ENCODE measurements around the gene IDUA.

The IDUA gene

DNA sequence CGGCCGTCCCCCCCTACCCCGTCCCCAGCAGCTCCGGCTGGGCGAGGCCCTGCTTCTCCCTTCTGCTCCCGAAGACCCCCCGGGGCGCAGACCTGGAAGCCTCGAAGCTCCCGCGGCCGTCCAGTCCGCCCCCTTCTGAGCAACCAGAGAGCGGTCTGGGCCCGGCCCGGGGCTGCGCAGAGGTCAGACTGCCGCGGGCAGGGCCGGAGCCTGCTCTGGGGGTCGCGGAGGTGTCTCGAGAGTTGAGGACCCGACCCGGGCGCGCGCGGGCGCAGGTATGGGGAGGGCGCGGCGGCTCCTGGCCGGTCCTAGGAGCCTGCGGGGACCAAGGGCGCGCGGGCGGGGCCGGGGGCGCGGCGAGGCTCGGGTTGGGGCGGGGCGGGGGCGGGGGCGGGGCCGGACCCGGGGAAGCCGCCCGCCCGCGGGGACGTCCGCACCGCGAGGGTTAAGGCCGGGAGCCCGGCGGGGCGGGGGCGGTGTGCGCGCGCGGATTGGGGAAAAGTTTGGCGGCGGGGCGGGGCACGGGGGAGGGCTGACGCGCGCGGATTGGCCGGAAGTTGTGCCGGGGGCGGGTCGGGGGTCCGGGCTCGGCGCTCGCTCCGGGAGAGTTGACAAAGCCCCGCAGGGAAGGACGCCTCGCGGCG lies 24.3 kb downstream of the IDUA start, which contains the start of gene FGFRL1:
TSS of gene FGFRL1 (plus strand) at position 605 of the 644 bp plus-strand sequence. CDS start 860 bp downstream, outside the sequence.
- TF ChIP-seq, protein P1, sequence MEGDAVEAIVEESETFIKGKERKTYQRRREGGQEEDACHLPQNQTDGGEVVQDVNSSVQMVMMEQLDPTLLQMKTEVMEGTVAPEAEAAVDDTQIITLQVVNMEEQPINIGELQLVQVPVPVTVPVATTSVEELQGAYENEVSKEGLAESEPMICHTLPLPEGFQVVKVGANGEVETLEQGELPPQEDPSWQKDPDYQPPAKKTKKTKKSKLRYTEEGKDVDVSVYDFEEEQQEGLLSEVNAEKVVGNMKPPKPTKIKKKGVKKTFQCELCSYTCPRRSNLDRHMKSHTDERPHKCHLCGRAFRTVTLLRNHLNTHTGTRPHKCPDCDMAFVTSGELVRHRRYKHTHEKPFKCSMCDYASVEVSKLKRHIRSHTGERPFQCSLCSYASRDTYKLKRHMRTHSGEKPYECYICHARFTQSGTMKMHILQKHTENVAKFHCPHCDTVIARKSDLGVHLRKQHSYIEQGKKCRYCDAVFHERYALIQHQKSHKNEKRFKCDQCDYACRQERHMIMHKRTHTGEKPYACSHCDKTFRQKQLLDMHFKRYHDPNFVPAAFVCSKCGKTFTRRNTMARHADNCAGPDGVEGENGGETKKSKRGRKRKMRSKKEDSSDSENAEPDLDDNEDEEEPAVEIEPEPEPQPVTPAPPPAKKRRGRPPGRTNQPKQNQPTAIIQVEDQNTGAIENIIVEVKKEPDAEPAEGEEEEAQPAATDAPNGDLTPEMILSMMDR (IDR thresholded peaks at IDR 0.05; ENCODE audit: low read depth, low read length), result no peak
- peak; percentile 84 to 93 for DNase-seq (ENCODE audit: low read depth in 2 of 2)
- peak within 1 kb of the TSS; percentile 49 to 61 for H3K4me3 ChIP-seq (replicated peaks in 1 of 2; ENCODE audit: low read depth in 2 of 2, low read length in 2 of 2)

DNA sequence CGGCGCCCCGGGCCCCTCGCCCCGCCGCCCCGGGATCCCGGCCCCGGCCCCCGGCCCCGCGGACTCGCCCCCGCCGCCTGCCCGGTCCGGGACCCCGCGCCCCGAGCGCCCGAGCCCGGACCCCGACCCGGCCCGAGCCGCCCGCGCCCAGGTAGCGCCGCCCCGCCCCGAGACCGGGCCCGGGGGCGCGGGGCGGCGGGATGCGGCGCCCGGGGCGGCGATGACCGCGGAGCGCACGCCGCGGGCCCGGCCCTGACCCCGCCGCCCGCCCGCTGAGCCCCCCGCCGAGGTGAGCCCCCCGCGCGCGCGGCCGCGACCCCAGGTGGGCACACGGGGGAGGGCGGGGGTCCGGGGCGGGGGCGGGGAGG lies 24.8 kb downstream of the IDUA start:
- H3K4me3 ChIP-seq (replicated peaks in 1 of 2; ENCODE audit: low read depth in 2 of 2, low read length in 2 of 2), result peak overlapping the region in 1 of 2 donors; percentile 39
- no peak for DNase-seq (ENCODE audit: low read depth in 2 of 2)
- TF ChIP-seq, protein P1 (IDR thresholded peaks at IDR 0.05; ENCODE audit: low read depth, low read length), result no peak

DNA sequence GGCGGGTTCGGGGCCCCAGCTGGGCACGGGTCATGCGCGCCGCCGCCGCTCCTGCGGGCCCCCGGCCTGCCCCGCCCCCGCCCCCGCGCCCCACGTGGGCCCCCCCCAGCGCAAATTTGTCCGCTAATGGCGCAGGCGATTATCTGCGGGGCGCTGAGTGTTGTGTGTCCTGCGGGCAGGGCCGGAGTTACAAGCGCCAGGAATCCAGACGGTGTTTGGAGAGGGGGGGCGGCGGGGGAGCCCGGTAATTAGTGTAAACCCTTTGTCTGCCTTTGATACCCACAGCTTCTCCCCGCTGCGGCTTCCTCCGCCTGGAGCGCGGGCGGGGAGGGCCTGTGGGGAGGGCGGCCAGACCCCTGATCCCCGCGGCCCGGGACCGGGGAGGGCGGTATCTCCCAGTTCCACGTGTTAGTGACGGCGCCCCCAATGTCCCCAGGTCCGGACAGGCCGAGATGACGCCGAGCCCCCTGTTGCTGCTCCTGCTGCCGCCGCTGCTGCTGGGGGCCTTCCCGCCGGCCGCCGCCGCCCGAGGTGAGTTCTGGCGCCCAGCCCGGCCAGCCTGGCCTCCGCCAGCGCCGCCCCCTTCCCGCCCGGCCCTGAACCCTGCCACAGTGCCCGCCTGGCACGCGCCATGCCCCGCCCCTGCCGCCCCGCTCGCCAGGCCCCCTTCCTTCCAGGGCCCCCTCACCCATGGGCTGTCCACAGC lies 25.3 kb downstream of the IDUA start:
- H3K4me3 ChIP-seq (replicated peaks in 1 of 2; ENCODE audit: low read depth in 2 of 2, low read length in 2 of 2), result peak overlapping the region; percentile 39 to 61
- peak in 1 of 2 donors; percentile 27 for DNase-seq (ENCODE audit: low read depth in 2 of 2)
- TF ChIP-seq, protein P1 (IDR thresholded peaks at IDR 0.05; ENCODE audit: low read depth, low read length), result no peak

DNA sequence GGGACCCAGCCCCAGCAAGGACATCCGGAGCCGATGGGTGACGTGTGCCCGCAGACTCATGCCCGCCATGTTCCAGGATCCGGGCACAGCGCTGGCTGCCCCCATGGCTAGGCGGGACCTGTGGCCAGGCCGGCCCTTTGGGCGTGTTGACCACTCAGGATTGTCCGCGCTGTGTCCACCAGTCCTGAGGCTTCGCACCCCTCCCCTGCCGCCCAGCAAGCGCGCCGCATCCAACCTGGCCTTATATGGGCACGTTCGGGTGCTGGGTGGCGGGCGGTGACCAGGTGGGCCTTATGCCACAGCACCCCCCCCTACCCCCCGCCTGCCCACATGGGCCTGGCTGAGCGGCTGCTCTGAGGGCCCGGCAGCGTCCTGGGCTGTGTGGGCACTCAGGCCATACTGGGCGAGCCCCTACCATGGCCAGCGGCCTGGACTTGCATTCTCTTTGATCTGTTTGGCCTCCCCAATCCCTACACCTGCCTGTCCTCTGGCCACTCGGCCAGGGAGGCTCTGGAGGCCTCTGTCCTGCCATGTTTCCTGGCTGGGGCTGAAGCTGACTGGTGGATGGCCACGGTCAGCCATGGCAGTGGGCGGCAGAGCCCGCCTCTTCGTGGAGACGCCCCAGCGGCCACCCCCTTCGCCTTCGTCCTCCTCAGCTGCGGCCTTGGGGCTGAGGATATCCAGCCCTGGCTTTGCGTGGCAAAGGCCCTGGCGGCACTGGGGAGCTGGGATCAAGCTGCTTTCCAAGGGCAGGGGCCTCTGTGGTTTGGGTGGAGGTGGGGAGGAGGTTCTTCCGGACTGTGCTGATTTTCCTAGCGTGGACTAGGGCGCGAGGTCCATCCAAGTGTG lies 26.6 kb downstream of the IDUA start:
- no peak for DNase-seq (ENCODE audit: low read depth in 2 of 2)
- TF ChIP-seq, protein P1 (IDR thresholded peaks at IDR 0.05; ENCODE audit: low read depth, low read length), result no peak
- H3K4me3 ChIP-seq (replicated peaks in 1 of 2; ENCODE audit: low read depth in 2 of 2, low read length in 2 of 2), result no peak overlapping the region

DNA sequence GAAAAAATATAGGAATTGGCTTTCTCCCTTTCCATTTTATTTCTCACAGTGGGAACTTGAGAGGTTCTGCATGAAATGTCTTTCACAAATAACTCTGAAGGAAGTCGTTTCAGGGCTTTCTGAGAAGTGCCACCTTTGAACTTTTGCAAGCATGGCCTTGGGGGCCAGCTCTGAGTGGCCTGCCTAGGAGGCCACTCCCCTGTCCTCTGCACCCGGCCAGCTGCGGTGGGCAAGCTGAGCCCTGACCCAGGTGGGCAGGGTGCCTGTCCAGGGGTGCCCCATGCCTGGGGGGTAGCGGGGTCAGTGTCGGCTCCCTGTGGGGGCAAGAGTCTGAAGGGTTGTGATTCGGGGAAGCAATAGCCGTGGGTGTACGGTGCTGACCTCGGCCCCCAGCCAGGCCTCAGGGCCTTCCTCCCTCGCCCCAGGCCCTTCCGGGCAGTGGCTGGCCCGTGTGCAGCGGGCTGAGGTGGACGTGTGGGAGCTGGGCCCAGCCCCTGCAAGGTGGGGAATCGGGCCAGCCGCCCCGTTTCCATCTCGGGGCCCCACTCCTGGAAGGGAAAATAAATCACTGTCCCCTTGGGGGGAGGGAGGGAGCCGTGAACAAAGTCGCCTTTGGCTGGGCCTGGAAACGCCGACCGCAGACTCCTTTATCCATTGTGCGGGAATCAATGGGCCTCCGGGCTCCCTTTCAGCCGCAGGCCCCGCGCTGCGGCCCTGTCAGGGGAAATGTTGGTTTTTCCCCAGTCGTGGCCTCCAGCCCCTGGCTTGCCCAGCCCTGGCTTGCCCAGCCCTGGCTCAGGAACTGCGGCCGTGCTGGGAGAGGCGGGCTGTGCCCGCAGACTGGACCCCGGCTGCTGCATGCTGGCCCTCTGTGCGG lies 27.7 kb downstream of the IDUA start:
- DNase-seq (ENCODE audit: low read depth in 2 of 2), result no peak
- TF ChIP-seq, protein P1 (IDR thresholded peaks at IDR 0.05; ENCODE audit: low read depth, low read length), result no peak
- H3K4me3 ChIP-seq (replicated peaks in 1 of 2; ENCODE audit: low read depth in 2 of 2, low read length in 2 of 2), result no peak overlapping the region

DNA sequence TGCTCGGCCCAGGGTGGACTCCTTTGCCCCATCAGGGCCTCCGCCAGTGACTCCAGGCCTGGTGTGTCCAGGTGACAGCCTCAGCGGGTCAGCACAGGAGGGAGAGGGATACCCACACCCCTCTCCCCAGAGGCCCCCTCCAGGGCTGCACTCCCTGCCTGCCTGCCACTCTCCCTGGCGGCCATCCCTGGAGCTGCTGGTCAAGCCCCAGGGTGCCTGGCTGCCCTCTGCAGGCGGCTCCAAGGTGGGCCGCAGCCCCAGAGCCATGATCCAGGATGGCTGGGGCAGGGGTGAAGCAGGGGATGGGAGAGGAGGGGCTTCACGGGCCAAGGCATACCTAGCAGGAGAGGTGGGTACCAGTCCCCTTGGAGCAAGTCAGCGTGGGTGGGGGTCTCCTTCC lies 28.3 kb downstream of the IDUA start:
- no peak overlapping the region for H3K4me3 ChIP-seq (replicated peaks in 1 of 2; ENCODE audit: low read depth in 2 of 2, low read length in 2 of 2)
- no peak for DNase-seq (ENCODE audit: low read depth in 2 of 2)
- TF ChIP-seq, protein P1 (IDR thresholded peaks at IDR 0.05; ENCODE audit: low read depth, low read length), result no peak
